HPDE6-E6E7 (cell line): Measurements from ENCODE around the gene ZBED1.
"Not testable (repeated sequence)": the region's sequence is repeated elsewhere in the genome, so short reads cannot be mapped to it uniquely, and the experiment has no call there.

ENCODE experiments used
- DNase-seq: peaks from one replicate; pipeline ENCODE4 v3.0.0; 2011; ENCODE audit warnings: missing footprints; ENCODE audit errors: extremely low spot score

Gene ZBED1

GRCh38 chrX:2519638-2520037, 18.9 kb upstream of the ZBED1 start:
- not testable (repeated sequence) for DNase-seq

GRCh38 chrX:2517055-2517454, 16.3 kb upstream of the ZBED1 start:
- no peak for DNase-seq

GRCh38 chrX:2516623-2517022, 15.8 kb upstream of the ZBED1 start:
- DNase-seq, result no peak

- no peak for DNase-seq
Measured at GRCh38 chrX:2514131-2514530, 13.4 kb upstream of the ZBED1 start.

- DNase-seq, result no peak
Measured at GRCh38 chrX:2513121-2513664, 12.4 kb upstream of the ZBED1 start.

GRCh38 chrX:2512501-2512900, 11.7 kb upstream of the ZBED1 start:
- no peak for DNase-seq

- DNase-seq, result no peak
Measured at GRCh38 chrX:2511326-2511725, 10.6 kb upstream of the ZBED1 start.

GRCh38 chrX:2508648-2509335, 8.0 kb upstream of the ZBED1 start:
- no peak for DNase-seq

- DNase-seq, result no peak
Measured at GRCh38 chrX:2507904-2508627, 7.3 kb upstream of the ZBED1 start.

GRCh38 chrX:2507196-2507595, 6.4 kb upstream of the ZBED1 start:
- no peak for DNase-seq

- DNase-seq, result not testable (repeated sequence)
Measured at GRCh38 chrX:2505341-2505740, 4.6 kb upstream of the ZBED1 start.

- DNase-seq, result no peak
Measured at GRCh38 chrX:2504706-2505332, 4.0 kb upstream of the ZBED1 start.

GRCh38 chrX:2503591-2504500, 3.1 kb upstream of the ZBED1 start:
- DNase-seq, result no peak

GRCh38 chrX:2502668-2503519, 2.1 kb upstream of the ZBED1 start:
- no peak for DNase-seq

- DNase-seq, result no peak
Measured at GRCh38 chrX:2502120-2502667, 1.4 kb upstream of the ZBED1 start.

GRCh38 chrX:2501559-2502102, 855 bp upstream of the ZBED1 start:
- no peak for DNase-seq

- no peak for DNase-seq
Measured at GRCh38 chrX:2500091-2500802, 529 bp downstream of the ZBED1 start.

GRCh38 chrX:2499507-2499906, 1.3 kb downstream of the ZBED1 start:
- DNase-seq, result no peak

- no peak for DNase-seq
Measured at GRCh38 chrX:2498781-2499302, 1.9 kb downstream of the ZBED1 start.
